TTC549 (cell line): ENCODE results near the gene PRSS35.
A peak's percentile ranks its signal among the peaks of the same experiment; 100 is the strongest.
"Not testable (repeated sequence)": the region's sequence is repeated elsewhere in the genome, so short reads cannot be mapped to it uniquely, and the experiment has no call there.

Experiments
- FAIRE-seq: peaks from 2 replicates; lab custom pipeline; 2012; peaks lifted over from hg19 to GRCh38; lab: Jason Lieb, UNC

The PRSS35 gene, protein sequence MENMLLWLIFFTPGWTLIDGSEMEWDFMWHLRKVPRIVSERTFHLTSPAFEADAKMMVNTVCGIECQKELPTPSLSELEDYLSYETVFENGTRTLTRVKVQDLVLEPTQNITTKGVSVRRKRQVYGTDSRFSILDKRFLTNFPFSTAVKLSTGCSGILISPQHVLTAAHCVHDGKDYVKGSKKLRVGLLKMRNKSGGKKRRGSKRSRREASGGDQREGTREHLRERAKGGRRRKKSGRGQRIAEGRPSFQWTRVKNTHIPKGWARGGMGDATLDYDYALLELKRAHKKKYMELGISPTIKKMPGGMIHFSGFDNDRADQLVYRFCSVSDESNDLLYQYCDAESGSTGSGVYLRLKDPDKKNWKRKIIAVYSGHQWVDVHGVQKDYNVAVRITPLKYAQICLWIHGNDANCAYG

GRCh38 chr6:83511901-83512681 lies at the start of gene PRSS35:
TSS of gene PRSS35 (plus strand) at chr6:83512534. CDS start at chr6:83523442, 10,908 bp downstream.
- no peak for FAIRE-seq

GRCh38 chr6:83463886-83464285 lies 48.4 kb upstream of the PRSS35 start:
- FAIRE-seq, result no peak

DNA sequence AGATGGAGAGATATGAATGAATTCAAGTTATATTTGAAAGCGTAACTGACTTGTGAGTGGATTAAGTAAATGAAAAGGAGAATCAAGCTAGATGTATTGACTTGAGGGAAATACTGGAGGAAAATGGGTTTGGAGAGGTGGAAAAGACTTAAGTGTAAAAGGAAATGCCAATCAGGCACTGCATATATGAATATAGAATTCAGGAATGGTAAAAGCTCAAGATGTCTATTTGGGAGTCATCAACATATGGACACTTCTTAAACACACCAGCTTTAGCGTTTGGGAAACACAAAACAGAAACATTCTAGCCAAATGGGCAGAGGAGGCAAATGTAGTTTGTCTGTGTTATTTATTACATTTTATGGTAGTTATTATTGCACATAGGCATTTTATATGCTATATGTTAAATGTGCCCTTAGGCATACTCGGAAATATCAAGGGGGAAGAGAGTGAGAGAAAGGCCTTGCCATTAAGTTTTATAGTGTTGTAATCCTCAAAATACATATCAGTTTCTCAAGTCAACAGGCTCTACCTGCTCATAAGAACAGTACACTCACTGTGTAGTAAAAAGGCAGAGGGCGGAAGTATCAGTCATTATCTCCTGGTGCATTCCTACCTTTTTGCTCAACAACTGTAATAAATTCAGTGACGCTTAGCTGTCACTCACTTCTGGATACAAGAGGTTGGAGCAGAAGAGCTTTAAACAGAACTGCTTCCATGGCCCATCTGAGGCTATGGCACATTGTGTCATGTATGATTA lies 47.8 kb upstream of the PRSS35 start:
- no peak for FAIRE-seq

DNA sequence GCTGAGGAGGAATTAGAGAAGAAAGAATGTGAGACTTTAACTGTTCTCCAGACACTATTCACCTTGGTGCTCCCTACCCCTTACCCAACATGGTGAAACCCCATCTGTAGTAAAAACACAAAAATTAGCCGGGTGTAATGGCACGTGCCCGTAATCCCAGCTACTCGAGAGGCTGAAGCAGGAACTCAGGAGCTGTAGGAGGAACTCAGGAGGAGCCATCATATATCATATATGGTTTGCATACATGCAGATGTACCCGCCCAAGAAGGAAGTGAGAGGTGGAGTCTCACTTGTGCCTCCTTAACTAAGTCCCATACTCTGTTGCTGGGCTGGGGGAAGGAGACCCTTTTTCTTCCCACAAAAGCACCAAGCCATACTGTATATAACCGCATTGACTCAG lies 46.0 kb upstream of the PRSS35 start:
- no peak for FAIRE-seq

DNA sequence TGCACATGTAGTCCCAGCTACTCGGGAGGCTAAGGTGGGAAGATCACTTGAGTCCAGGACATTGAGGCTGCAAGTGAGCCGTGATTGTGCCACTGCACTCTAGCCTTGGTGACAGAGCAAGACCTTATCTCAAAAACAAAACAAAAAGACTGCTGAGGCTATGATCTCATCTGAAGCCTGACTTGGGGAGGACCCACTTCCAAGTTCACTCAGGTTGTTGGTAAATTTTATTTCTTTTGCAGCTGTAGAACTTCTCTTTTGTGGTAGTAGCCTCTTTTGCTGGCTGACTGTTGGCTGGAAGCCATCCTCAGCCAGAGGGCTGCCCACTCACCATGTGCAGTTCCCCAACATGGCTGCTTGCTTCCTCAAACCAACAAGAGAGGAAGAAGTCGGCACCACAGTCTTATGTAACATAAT lies 44.7 kb upstream of the PRSS35 start:
- FAIRE-seq, result no peak

DNA sequence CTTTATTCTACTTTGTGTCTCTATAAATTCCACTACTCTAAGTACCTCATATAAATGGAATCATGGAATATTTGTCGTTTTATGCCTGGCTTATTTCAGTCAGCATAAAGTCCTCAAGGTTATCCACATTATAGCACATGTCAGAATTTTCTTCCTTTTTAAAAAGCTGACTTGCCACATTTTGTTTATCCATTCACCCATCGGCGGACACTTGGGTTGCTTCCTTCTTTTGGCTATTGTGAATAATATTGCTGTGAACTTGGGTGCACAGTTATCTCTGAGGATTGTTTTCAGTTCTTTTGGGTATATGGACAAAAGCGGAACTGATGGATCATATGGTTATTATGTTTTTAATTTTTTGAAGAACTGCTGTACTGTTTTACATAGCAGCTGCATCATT lies 42.3 kb upstream of the PRSS35 start:
- no peak for FAIRE-seq

DNA sequence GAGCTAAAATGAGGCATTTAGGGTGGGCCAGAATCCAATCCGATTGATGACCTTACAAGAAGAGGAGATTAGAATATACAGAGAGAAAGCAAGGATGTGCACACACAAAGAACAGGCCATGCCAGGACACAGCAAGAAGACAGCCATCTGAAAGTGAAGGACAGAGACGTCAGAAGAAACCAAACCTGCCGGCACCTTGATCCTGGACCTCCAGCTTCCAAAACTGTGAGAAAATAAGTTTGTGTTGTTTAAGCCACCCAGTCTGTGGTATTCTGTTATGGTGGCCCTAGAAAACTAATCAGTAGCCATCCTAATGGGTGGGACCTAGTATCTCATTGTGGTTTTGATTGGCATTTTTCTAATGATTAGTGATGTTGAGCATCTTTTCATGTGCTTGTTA lies 41.7 kb upstream of the PRSS35 start:
- no peak for FAIRE-seq

DNA sequence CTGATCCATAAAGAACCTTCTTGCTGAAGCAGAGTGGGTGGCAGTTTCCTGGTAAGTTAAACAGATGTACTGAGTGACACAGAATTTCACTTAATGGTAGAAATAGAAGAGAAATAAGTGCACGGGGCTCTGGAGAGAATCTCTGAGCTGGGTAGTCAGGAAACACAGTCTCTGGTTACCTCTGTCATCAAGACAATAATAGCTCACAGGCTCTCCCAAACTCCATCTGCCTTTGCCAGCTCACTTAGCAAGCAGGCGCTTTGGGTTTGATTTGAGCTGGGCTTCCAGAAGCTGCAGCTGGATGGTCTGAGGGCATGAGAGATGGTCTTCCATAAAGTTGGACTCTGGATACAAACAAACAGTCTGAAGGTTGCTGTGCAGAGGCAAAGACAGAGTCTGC lies 39.6 kb upstream of the PRSS35 start:
- FAIRE-seq, result no peak

DNA sequence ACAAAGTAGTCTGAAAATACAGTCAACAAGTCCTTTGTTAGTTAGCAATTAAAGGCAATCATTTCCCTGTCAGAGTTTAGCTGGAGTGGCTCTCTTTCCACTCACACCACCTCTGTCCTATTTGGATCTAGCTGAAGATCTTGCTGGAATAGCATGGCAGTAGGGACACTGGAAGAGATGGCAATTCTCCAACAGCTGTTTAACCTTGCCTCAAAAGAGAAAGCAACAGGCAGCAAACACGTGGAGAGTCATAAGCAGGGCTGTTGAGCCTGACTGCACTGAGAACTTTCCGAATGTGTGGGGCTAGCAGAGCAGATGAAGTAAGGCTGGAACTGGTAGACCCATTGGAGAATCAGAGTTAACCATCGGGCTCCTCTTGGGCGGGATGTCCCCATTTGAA lies 38.0 kb upstream of the PRSS35 start:
- FAIRE-seq, result no peak

GRCh38 chr6:83476971-83477370 lies 35.4 kb upstream of the PRSS35 start:
- no peak for FAIRE-seq

- FAIRE-seq, result no peak
These were observed 32.9 kb upstream of the PRSS35 start for GRCh38 chr6:83479389-83479788.

GRCh38 chr6:83480470-83480869 lies 31.9 kb upstream of the PRSS35 start:
- FAIRE-seq, result no peak

DNA sequence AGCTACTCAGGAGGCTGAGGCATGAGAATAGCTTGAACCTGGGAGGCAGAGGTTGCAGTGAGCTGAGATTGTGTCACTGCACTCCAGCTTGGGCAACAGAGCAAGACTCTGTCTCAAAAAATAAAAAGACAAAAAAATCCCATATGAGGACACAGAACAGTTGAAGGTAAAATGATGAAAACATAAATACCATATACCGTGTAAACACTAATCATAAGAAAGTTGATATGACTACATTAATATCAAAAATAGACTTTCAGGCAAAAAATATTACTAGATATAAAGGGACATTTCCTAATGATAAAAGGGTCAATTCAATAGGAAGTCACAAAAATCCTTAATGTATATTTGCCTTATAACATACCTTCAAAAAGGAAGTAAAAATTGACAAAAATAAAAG lies 30.4 kb upstream of the PRSS35 start:
- not testable (repeated sequence) for FAIRE-seq

DNA sequence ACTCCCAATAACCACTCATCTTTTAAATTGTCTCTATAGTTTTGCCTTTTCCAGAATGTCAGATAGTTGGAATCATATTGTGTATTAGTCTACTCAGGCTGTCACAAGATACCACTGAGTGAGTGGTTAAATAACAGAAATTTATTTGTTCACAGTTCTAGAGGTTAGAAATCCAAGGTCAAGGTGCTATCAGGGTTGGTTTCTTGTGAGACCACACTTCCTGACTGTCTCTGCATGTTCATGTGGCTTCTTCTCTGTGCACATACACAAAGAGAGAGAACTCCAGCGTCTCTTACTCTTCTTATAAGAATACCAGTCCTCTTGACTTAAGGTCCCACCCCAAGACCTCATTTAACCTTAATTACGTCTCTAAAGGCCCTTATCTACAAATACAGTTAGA lies 23.9 kb upstream of the PRSS35 start:
- no peak for FAIRE-seq

GRCh38 chr6:83488861-83489260 lies 23.5 kb upstream of the PRSS35 start:
- FAIRE-seq, result no peak

GRCh38 chr6:83490217-83490807 lies 22.0 kb upstream of the PRSS35 start:
- no peak for FAIRE-seq

GRCh38 chr6:83505356-83505755 lies 7.0 kb upstream of the PRSS35 start:
- no peak for FAIRE-seq

DNA sequence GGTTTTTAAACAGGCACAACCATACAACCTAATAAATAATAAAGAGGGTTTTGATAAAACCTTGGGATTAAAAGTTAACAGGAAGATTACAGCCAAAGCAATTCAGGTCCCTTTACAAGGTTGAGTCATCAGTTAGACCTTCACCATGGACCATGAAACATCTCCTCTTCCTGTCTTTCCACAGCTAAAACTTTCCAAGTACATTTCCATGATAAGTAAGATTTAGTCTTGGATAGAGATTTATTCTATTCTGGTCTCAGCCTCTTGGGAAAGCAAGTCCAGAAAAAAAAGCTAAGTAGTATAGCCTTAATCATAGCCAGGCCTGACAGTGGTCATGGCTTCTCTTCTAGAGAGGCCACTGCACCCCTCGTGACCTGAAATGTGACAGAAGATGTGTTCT lies 2.9 kb upstream of the PRSS35 start:
- no peak for FAIRE-seq

GRCh38 chr6:83510791-83511190 lies 1.5 kb upstream of the PRSS35 start:
- no peak for FAIRE-seq

DNA sequence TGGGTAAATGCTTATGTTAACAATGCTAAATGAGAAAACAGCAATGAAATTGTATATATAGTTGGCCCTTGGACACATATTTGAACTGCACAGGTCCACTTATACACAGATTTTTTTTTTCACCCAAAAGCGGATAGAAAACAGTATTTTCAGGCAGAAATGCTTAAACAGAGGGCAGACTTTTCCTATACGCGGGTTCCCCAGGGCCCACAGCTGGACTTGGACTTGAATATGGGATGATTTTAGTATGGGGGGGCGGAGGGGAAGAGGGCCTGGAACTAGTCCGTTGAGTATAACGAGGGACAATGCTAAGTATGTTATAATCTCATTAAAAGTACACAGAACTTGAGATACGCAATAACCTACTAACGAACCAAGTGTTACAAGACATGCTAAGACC lies 1.1 kb upstream of the PRSS35 start:
- no peak for FAIRE-seq

DNA sequence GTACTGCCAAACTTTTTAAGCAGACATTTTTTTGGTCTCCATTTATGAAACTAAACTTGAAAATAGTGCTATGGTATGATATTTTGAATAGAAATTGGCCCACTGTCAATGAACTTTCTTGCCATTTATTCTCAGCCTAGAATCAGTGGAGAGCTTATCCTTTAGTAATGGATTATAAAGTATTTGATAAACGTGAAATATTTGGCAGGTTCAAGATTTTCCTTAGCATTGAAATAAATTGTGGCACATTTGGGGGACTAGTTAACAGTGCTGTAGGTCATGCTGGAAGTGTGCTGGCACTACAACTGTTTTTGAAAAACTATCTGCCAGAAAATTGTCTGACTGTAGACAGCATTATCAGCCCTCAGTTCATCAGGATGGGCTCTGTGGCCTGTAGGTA lies 2.1 kb downstream of the PRSS35 start:
- no peak for FAIRE-seq

DNA sequence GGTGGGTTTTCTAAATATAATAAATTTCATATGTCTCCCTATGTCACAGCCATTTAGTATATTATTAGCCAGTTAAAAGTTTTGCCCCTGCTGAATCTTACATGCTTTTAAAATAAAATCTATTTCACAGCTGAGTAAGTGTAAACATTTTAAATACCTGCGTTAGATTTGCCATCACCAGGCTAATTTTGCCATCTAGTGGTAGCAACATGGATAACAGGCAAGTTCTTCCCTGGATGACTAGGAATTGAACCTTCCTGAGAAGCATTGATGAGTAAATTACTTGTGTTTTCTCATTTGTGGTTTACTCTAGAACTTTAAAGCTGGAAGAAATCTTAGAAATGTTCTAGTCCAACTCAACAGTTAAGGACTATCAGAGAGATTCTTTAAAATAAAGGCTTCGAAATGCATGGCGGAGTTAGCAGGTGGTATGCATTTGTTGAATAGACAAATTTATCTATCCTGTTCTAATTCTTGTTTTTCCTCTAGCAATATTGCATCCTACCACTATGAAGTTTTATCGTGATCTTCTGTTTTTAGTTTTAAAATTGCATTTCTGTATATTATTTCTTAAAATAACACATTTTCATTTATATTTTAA lies 2.6 kb downstream of the PRSS35 start:
- FAIRE-seq, result peak; percentile 74
